B cell (primary cell): ENCODE data around the gene PLP1. TPM values are rescaled to one million over a fixed set of nuclear protein-coding genes. Genes with fewer than 3 reads are reported as not detected.
"Not testable (repeated sequence)": the region's sequence is repeated elsewhere in the genome, so short reads cannot be mapped to it uniquely, and the experiment has no call there.

ENCODE experiments used
- ATAC-seq: fragments of 200-7000 bp; cut with Tn5 transposase; one replicate; pipeline ENCODE4 v1.10.0; 2021; ENCODE audit warnings: low read depth, mild to moderate bottlenecking, moderate number of reproducible peaks, moderate library complexity
- CTCF ChIA-PET: fragments of 350-600 bp; sonication (Branson Sonifier 250); formaldehyde crosslinking; loops from one replicate; lab custom pipeline; 2021; ENCODE audit warnings: antibody characterized with exemption, inconsistent platforms; lab: Charles Lee
- POLR2A ChIA-PET: fragments of 350-600 bp; sonication (Branson Sonifier 250); formaldehyde crosslinking; loops from one replicate; lab custom pipeline; 2021; ENCODE audit warnings: antibody characterized with exemption; lab: Charles Lee
- DNase-seq: peaks from one replicate; pipeline ENCODE4 v3.0.0; 2013
- H2AFZ ChIP-seq: 2 replicates; pipeline ENCODE4 v1.6.1; 2012; ENCODE audit warnings: mild to moderate bottlenecking, low read depth, low read length; ENCODE audit not compliant: insufficient read depth, poor library complexity, severe bottlenecking
- H3K27ac ChIP-seq, 2 donors: 1 replicate in 1 of 2; 2 replicates in 1 of 2; pipeline ENCODE4 v1.5.1; 2012 to 2013; ENCODE audit warnings: low read length in 2 of 2, mild to moderate bottlenecking in 2 of 2, moderate library complexity in 1 of 2
- H3K27me3 ChIP-seq, 4 experiments: fragments of 200-600 bp in 1 of 4; sonication (generic) in 1 of 4; replicated peaks in 1 of 4; 1 replicate in 2 of 4; 2 replicates in 2 of 4; pipeline versions ENCODE4 v1.6.1 to v1.7.0; 2013 to 2016; ENCODE audit warnings: low read length in 3 of 4, mild to moderate bottlenecking in 2 of 4, mixed read lengths in 1 of 4, moderate library complexity in 1 of 4; ENCODE audit not compliant: insufficient read depth in 4 of 4, control insufficient read depth in 3 of 4; ENCODE audit errors: control extremely low read depth in 1 of 4
- H3K36me3 ChIP-seq, 2 experiments: replicated peaks in 1 of 2; 1 replicate in 1 of 2; 2 replicates in 1 of 2; pipeline versions ENCODE4 v1.6.1 to v1.7.1; 2013; ENCODE audit warnings: low read length in 1 of 2; ENCODE audit not compliant: insufficient read depth in 2 of 2, control insufficient read depth in 1 of 2; ENCODE audit errors: control extremely low read depth in 1 of 2, extremely low read depth in 1 of 2
- H3K4me1 ChIP-seq, 2 donors: fragments of 200-600 bp in 1 of 2; sonication (generic) in 1 of 2; 1 replicate in 1 of 2; 2 replicates in 1 of 2; pipeline versions ENCODE4 v1.5.1 to v1.6.1; 2013 to 2017; ENCODE audit warnings: low read length in 2 of 2; ENCODE audit not compliant: control insufficient read depth in 2 of 2, insufficient read depth in 2 of 2
- H3K4me2 ChIP-seq: replicated peaks from 2 replicates; pipeline ENCODE3; 2012; ENCODE audit warnings: mild to moderate bottlenecking, low read depth, low read length; ENCODE audit not compliant: poor library complexity, severe bottlenecking
- H3K4me3 ChIP-seq, 5 experiments: fragments of 200-600 bp in 1 of 5; sonication (generic) in 1 of 5; 1 replicate in 3 of 5; 2 replicates in 2 of 5; pipeline versions ENCODE4 v1.5.1 to v1.7.0; 2011 to 2016; ENCODE audit warnings: low read length in 4 of 5, mild to moderate bottlenecking in 4 of 5, low read depth in 2 of 5, control low read depth in 1 of 5, moderate library complexity in 1 of 5; ENCODE audit not compliant: insufficient read depth in 1 of 5; ENCODE audit errors: control extremely low read depth in 1 of 5, extremely low read depth in 1 of 5
- H3K79me2 ChIP-seq: fragments of 200-600 bp; sonication (generic); one replicate; pipeline ENCODE4 v1.6.0; 2016; ENCODE audit warnings: low read length; ENCODE audit not compliant: control insufficient read depth, insufficient read depth
- H3K9ac ChIP-seq: fragments of 200-600 bp; sonication (generic); 2 replicates; pipeline ENCODE4 v1.6.1; 2017; ENCODE audit warnings: mild to moderate bottlenecking, low read length, moderate library complexity
- H3K9me3 ChIP-seq, 3 donors: one replicate each; pipeline versions ENCODE4 v1.6.1 to v1.7.1; 2013; ENCODE audit warnings: low read length in 2 of 3; ENCODE audit not compliant: control insufficient read depth in 2 of 3, insufficient read depth in 1 of 3; ENCODE audit errors: control extremely low read depth in 1 of 3
- H4K20me1 ChIP-seq: 2 replicates; pipeline ENCODE4 v1.6.0; 2012; ENCODE audit warnings: mild to moderate bottlenecking, low read length; ENCODE audit not compliant: insufficient read depth, control insufficient read depth, poor library complexity, severe bottlenecking
- H3K27ac Mint-ChIP-seq: one replicate; pipeline ENCODE4 v1.8.0; 2021; ENCODE audit warnings: mixed read lengths
- H3K27me3 Mint-ChIP-seq: one replicate; pipeline ENCODE4 v1.8.0; 2021; ENCODE audit warnings: mixed read lengths
- H3K4me1 Mint-ChIP-seq: one replicate; pipeline ENCODE4 v1.8.0; 2021; ENCODE audit warnings: mixed read lengths
- H3K4me3 Mint-ChIP-seq: one replicate; pipeline ENCODE4 v1.8.0; 2021; ENCODE audit warnings: mixed read lengths
- H3K9me3 Mint-ChIP-seq: one replicate; pipeline ENCODE4 v1.8.0; 2022; ENCODE audit warnings: mixed read lengths; ENCODE audit not compliant: insufficient read depth
- EZH2 ChIP-seq: IDR thresholded peaks from 2 replicates; pipeline ENCODE4 v1.6.1; 2012; ENCODE audit warnings: borderline replicate concordance, low read depth, mild to moderate bottlenecking, moderate library complexity, low read length; ENCODE audit not compliant: insufficient read depth, poor library complexity, severe bottlenecking
- WGBS: methylation state at CpG from one replicate; pipeline ENCODE4 v1.1.5; 2013; ENCODE audit warnings: missing lambda C conversion rate; ENCODE audit not compliant: insufficient coverage; 5-methylcytosine and 5-hydroxymethylcytosine counted together
- intact Hi-C: fragments of 100-400 bp; cut with micrococcal nuclease; formaldehyde crosslinking; loops from one replicate; pipeline ENCODE4 v1.10.0; 2022
- polyA plus RNA-seq: library from polyadenylated mRNA; depleted of rRNA; stranded (reverse); fragments of >200 nt; gene quantifications from 2 replicates; pipeline ENCODE4 v1.2.3, GENCODE V29; 2012
- total RNA-seq, 2 donors: library from RNA; stranded (reverse); fragments of 120-200 nt in 1 of 2; gene quantifications; 1 replicate in 1 of 2; 2 replicates in 1 of 2; pipeline versions ENCODE4 v1.2.3 to v1.2.4, GENCODE V29; 2013 to 2022
- TF ChIP-seq, protein P1 (sequence below): fragments of 200-600 bp; IDR thresholded peaks from one replicate; pipeline ENCODE4 v1.8.0; 2022; ENCODE audit warnings: antibody characterized with exemption, mild to moderate bottlenecking

Gene PLP1
- total and polyA plus RNA-seq, 2 donors (not counting 1 experiment from before 2014, with no cell fraction given) = not detected

DNA sequence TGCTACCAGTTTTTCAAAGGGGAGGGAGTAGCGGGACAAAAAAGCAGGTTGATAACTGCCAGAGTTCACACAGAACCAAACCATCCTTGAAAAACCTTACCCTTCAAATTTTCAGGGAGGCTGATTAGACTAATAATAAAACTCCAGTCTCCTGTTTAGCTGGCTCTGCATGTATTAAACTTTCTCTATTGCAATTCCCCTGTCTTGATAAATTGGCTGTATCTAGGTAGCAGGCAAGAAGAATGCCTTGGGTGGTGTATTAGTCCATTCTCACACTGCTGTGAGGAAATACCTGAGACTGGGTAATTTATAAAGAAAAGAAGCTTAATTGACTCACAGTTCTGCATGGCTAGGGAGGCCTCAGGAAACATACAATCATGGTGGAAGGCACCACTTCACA lies 18.1 kb upstream of the PLP1 start:
- Histone ChIP-seq H3K4me1 (no peaks in the 10 kb centered on the region), H3K27ac (no peak overlapping the region), H3K36me3 (no peaks in the 10 kb centered on the region), H3K79me2 (no peaks in the 10 kb centered on the region), H3K9ac (no peak overlapping the region), H4K20me1 (no peaks in the 10 kb centered on the region), H3K4me3 (no peak overlapping the region), H2AFZ (no peak overlapping the region), H3K9me3 (no peaks in the 10 kb centered on the region), H3K4me2 (no peak overlapping the region), H3K27me3 (no peaks in the 10 kb centered on the region)
- TF ChIP-seq, protein P1, sequence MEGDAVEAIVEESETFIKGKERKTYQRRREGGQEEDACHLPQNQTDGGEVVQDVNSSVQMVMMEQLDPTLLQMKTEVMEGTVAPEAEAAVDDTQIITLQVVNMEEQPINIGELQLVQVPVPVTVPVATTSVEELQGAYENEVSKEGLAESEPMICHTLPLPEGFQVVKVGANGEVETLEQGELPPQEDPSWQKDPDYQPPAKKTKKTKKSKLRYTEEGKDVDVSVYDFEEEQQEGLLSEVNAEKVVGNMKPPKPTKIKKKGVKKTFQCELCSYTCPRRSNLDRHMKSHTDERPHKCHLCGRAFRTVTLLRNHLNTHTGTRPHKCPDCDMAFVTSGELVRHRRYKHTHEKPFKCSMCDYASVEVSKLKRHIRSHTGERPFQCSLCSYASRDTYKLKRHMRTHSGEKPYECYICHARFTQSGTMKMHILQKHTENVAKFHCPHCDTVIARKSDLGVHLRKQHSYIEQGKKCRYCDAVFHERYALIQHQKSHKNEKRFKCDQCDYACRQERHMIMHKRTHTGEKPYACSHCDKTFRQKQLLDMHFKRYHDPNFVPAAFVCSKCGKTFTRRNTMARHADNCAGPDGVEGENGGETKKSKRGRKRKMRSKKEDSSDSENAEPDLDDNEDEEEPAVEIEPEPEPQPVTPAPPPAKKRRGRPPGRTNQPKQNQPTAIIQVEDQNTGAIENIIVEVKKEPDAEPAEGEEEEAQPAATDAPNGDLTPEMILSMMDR = no peak
- TF ChIP-seq EZH2 = no peak
- no peak overlapping the region for H3K27ac Mint-ChIP-seq
- ATAC-seq = no peak
- no peaks in the 10 kb centered on the region for H3K27me3 Mint-ChIP-seq
- no peak overlapping the region for H3K4me3 Mint-ChIP-seq
- DNase-seq = no peak
- no peaks in the 10 kb centered on the region for H3K4me1 Mint-ChIP-seq
- intact Hi-C loops = no loop called here
- CTCF ChIA-PET = no interaction called here
- POLR2A ChIA-PET = no interaction called here
- peaks cover 2% of the 10 kb centered on the region for H3K9me3 Mint-ChIP-seq
- no CpG with 5 or more reads among the region's 1 CpG for WGBS

DNA sequence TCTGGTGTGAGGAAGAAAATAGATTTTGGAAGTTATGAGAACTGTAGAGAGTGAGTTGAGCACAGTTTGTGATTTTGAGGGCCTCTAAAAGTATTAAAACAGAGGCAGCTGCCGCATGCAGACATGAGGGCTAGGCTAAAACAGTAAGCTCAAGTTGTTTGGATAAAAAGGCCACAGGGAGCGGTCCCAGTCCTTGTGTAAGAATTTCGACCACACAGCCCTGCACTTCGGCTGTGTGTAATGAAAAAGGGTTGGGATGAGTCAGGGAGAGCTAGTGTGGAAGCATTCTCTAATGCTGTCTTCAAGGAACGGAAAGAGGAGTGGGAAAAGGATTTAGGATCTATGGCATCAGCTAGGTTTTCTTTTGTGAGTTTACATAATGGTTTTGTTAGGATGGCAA lies 13.1 kb upstream of the PLP1 start:
- H2AFZ ChIP-seq, POLR2A ChIA-PET: not testable (repeated sequence)
- WGBS = 100% methylated on average over 2 of the region's 5 CpGs

DNA sequence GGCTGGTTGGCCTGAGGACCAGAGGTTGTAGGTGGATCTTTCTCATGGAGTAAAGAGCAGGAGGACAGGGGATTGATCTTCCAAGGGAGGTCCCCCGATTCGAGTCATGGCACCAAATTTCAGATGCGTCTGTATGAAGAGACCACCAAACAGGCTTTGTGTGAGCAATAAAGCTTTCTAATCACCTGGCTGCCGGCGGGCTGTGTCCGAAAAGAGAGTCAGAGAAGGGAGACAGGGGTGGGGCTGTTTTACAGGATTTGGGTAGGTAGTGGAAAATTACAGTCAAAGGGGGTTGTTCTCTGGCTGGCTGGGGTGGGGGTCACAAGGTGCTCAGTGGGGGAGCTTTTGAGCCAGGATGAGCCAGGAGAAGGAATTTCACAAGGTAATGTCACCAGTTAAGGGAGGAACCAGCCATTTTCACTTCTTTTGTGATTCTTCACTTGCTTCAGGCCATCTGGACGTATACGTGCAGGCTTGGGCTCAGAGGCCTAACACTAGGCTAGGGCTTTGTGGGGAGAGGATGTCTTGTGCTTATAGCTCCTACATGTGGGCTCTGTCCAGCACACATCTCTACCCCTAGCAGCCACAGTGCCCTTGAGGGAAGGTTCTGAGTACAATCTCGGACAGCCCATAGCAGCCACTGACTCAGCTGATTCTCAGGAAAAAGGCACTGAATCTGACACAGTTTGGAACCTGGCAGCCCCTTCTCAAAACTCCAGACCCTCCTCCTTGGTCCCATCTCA lies 9.7 kb upstream of the PLP1 start:
- H4K20me1 ChIP-seq, H3K4me3 ChIP-seq, ATAC-seq, H3K27ac ChIP-seq, CTCF ChIA-PET, H2AFZ ChIP-seq, H3K79me2 ChIP-seq, H3K4me1 ChIP-seq, H3K27me3 ChIP-seq, H3K9ac ChIP-seq, H3K27me3 Mint-ChIP-seq, H3K27ac Mint-ChIP-seq, H3K4me1 Mint-ChIP-seq, intact Hi-C loops, H3K36me3 ChIP-seq, H3K4me3 Mint-ChIP-seq, DNase-seq, H3K9me3 ChIP-seq, H3K9me3 Mint-ChIP-seq, H3K4me2 ChIP-seq, POLR2A ChIA-PET: not testable (repeated sequence)
- 80% methylated on average over 1 of the region's 9 CpGs for WGBS

More for the DNA sequence above, 13.1 kb upstream of the PLP1 start:
- H3K9me3 Mint-ChIP-seq, H3K27me3 ChIP-seq, H3K27ac ChIP-seq, ATAC-seq, H3K4me3 Mint-ChIP-seq, H3K36me3 ChIP-seq, DNase-seq, intact Hi-C loops, H4K20me1 ChIP-seq, H3K4me2 ChIP-seq, H3K4me1 Mint-ChIP-seq, CTCF ChIA-PET, H3K4me3 ChIP-seq, H3K79me2 ChIP-seq, H3K4me1 ChIP-seq, H3K9ac ChIP-seq, H3K27me3 Mint-ChIP-seq, H3K9me3 ChIP-seq, H3K27ac Mint-ChIP-seq: not testable (repeated sequence)
